Measurements from ENCODE around the gene PPFIA1. TPM values are rescaled to one million over a fixed set of nuclear protein-coding genes. Genes with fewer than 3 reads are reported as not detected.
A peak's percentile ranks its signal among the peaks of the same experiment; 100 is the strongest.
"Not testable (repeated sequence)": the region's sequence is repeated elsewhere in the genome, so short reads cannot be mapped to it uniquely, and the experiment has no call there.

PPFIA1 gene
- total RNA-seq, 1 donor from 2014 or later = 57.7 TPM

GRCh38 chr11:70251659-70252321 is 18.7 kb upstream of the PPFIA1 start:
- DNase-seq = peak; percentile 10

- no peak for DNase-seq
Observed at GRCh38 chr11:70252844-70253243, 17.6 kb upstream of the PPFIA1 start.

GRCh38 chr11:70255477-70256116 is 14.9 kb upstream of the PPFIA1 start:
- DNase-seq = no peak

- DNase-seq = not testable (repeated sequence)
Observed at GRCh38 chr11:70259077-70259476, 11.4 kb upstream of the PPFIA1 start.

GRCh38 chr11:70262951-70263350 is 7.5 kb upstream of the PPFIA1 start:
- no peak for DNase-seq

GRCh38 chr11:70263363-70263762 is 7.1 kb upstream of the PPFIA1 start:
- no peak for DNase-seq

GRCh38 chr11:70265341-70265740 is 5.1 kb upstream of the PPFIA1 start:
- DNase-seq = no peak

- no peak for DNase-seq
Observed at GRCh38 chr11:70267405-70267950, 3.0 kb upstream of the PPFIA1 start.

- no peak for DNase-seq
Observed at GRCh38 chr11:70268526-70268925, 2.0 kb upstream of the PPFIA1 start.

- DNase-seq = peak; percentile 37
Observed at GRCh38 chr11:70270877-70271648, 573 bp downstream of the PPFIA1 start.

- DNase-seq = no peak
Observed at GRCh38 chr11:70271649-70271953, 1.1 kb downstream of the PPFIA1 start.

- DNase-seq = no peak
Observed at GRCh38 chr11:70272009-70272408, 1.5 kb downstream of the PPFIA1 start.

- no peak for DNase-seq
Observed at GRCh38 chr11:70278994-70279393, 8.5 kb downstream of the PPFIA1 start.

GRCh38 chr11:70281156-70281609 is 10.7 kb downstream of the PPFIA1 start:
- peak; percentile 41 for DNase-seq

- no peak for DNase-seq
Observed at GRCh38 chr11:70282012-70282411, 11.5 kb downstream of the PPFIA1 start.

GRCh38 chr11:70288721-70289120 is 18.2 kb downstream of the PPFIA1 start:
- DNase-seq = no peak

GRCh38 chr11:70289582-70289981 is 19.1 kb downstream of the PPFIA1 start:
- no peak for DNase-seq

- peak; percentile 52 for DNase-seq
Observed at GRCh38 chr11:70290361-70291065, 20.0 kb downstream of the PPFIA1 start.

- no peak for DNase-seq
Observed at GRCh38 chr11:70292166-70292565, 21.7 kb downstream of the PPFIA1 start.

GRCh38 chr11:70292863-70293262 is 22.4 kb downstream of the PPFIA1 start:
- no peak for DNase-seq

GRCh38 chr11:70295166-70295565 is 24.7 kb downstream of the PPFIA1 start:
- DNase-seq = not testable (repeated sequence)

GRCh38 chr11:70296681-70297080 is 26.2 kb downstream of the PPFIA1 start:
- DNase-seq = no peak

Data from tongue (tissue), 2 donors.